Measurements from ENCODE around the gene CCSER1. TPM values are rescaled to one million over a fixed set of nuclear protein-coding genes. Genes with fewer than 3 reads are reported as not detected.

The CCSER1 gene
- total RNA-seq, 2 experiments from 2014 or later, result not detected

DNA sequence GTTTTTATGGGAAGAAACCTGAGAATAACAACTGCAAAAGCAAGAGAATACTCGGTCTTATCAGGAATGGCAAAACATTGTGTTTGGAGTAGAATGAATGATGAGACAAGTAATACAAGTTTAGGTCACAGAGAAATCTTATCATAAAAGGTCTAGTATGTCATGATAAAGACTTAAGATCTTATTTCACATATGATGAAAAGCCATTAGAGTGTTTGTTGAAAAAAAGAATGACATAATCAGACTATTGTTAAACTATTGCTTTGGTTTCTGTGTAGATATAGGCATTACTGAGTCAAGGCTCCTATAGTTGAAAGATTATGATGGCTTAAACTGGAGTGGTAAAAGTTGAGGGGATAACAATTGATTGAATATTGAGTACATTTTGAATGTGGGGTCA is 603.6 kb downstream of the CCSER1 start:
- DNase-seq (ENCODE audit: low spot score), result no peak
- Histone ChIP-seq H3K9me3 (ENCODE audit: low read length) (no peaks in the 10 kb centered on the region), H3K9me2 (ENCODE audit: insufficient read depth, low read length) (no peaks in the 10 kb centered on the region; the same call in 1 of the 2 replicates), H3K27ac (ENCODE audit: low read depth, low read length, poor library complexity, severe bottlenecking) (no peak overlapping the region), H2AFZ (ENCODE audit: low read length) (no peak overlapping the region), H3K79me2 (ENCODE audit: insufficient read depth, low read depth, low read length) (no peaks in the 10 kb centered on the region), H3K4me3 (ENCODE audit: low read depth, low read length, poor library complexity, severe bottlenecking) (no peak overlapping the region), H3K4me2 (ENCODE audit: low read length) (no peak overlapping the region), H3K36me3 (ENCODE audit: insufficient read depth, low read length) (no peaks in the 10 kb centered on the region), H4K20me1 (ENCODE audit: insufficient read depth, low read length) (no peaks in the 10 kb centered on the region), H3K4me1 (ENCODE audit: insufficient read depth, low read length, poor library complexity, severe bottlenecking) (no peaks in the 10 kb centered on the region)
- TF ChIP-seq EZH2phosphoT487 (IDR thresholded peaks at IDR 0.05; ENCODE audit: borderline replicate concordance, low read depth, low read length), result no peak
- TF ChIP-seq CTCF (conservative IDR thresholded peaks at IDR 0.05; ENCODE audit: low read length), result no peak
- ChIA-PET POLR2A (no interaction called here), CTCF (ENCODE audit: unreplicated experiment) (no interaction called here)
- intact Hi-C loops (cut with micrococcal nuclease; ENCODE audit: unreplicated experiment), result no loop called here
- no TSS peak for BruUV-seq (replicated peaks)

- ChIA-PET POLR2A (no interaction called here), CTCF (ENCODE audit: unreplicated experiment) (no interaction called here)
- no peaks in the 10 kb centered on the region for H3K4me1 ChIP-seq (ENCODE audit: insufficient read depth, low read length, poor library complexity, severe bottlenecking)
- no peak overlapping the region for H3K4me3 ChIP-seq (ENCODE audit: low read depth, low read length, poor library complexity, severe bottlenecking)
- no peak for DNase-seq (ENCODE audit: low spot score)
- no TSS peak for BruUV-seq (replicated peaks)
- H3K9me2 ChIP-seq (ENCODE audit: insufficient read depth, low read length), result no peaks in the 10 kb centered on the region; the same call in 1 of the 2 replicates
- H4K20me1 ChIP-seq (ENCODE audit: insufficient read depth, low read length), result no peaks in the 10 kb centered on the region
- TF ChIP-seq CTCF (conservative IDR thresholded peaks at IDR 0.05; ENCODE audit: low read length) (no peak), EZH2phosphoT487 (IDR thresholded peaks at IDR 0.05; ENCODE audit: borderline replicate concordance, low read depth, low read length) (no peak)
- intact Hi-C loops (cut with micrococcal nuclease; ENCODE audit: unreplicated experiment), result no loop called here
- H3K9me3 ChIP-seq (ENCODE audit: low read length), result no peaks in the 10 kb centered on the region
- no peak overlapping the region for H3K4me2 ChIP-seq (ENCODE audit: low read length)
- no peak overlapping the region for H3K27ac ChIP-seq (ENCODE audit: low read depth, low read length, poor library complexity, severe bottlenecking)
- H2AFZ ChIP-seq (ENCODE audit: low read length), result no peak overlapping the region
- H3K36me3 ChIP-seq (ENCODE audit: insufficient read depth, low read length), result no peaks in the 10 kb centered on the region
- no peaks in the 10 kb centered on the region for H3K79me2 ChIP-seq (ENCODE audit: insufficient read depth, low read depth, low read length)
Observed at GRCh38 chr4:90733211-90733610, 606.0 kb downstream of the CCSER1 start.

DNA sequence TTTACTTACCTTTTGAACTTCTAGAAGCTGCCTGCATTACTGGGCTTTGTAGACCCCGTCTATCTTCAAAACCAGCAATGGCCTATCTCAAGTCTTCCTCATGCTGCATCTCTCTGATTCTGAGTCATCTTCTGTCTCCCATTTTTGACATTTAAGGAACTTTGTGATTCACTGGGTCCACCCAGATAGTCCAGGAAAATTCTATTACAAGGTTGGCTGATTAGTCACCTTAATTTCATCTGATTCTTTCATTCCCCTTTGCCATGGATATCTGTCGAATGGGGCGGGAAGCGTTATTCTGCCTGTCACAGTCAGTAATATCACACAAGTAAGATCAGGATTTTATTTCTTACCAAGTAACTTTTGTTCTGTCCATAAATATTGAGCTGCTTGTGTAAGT is 618.0 kb downstream of the CCSER1 start:
- Histone ChIP-seq H3K36me3 (ENCODE audit: insufficient read depth, low read length) (no peaks in the 10 kb centered on the region), H3K27ac (ENCODE audit: low read depth, low read length, poor library complexity, severe bottlenecking) (no peak overlapping the region), H3K4me1 (ENCODE audit: insufficient read depth, low read length, poor library complexity, severe bottlenecking) (no peaks in the 10 kb centered on the region), H3K4me3 (ENCODE audit: low read depth, low read length, poor library complexity, severe bottlenecking) (no peak overlapping the region), H4K20me1 (ENCODE audit: insufficient read depth, low read length) (no peaks in the 10 kb centered on the region), H3K9me2 (ENCODE audit: insufficient read depth, low read length) (no peaks in the 10 kb centered on the region), H3K9me3 (ENCODE audit: low read length) (no peaks in the 10 kb centered on the region), H2AFZ (ENCODE audit: low read length) (no peak overlapping the region), H3K79me2 (ENCODE audit: insufficient read depth, low read depth, low read length) (no peaks in the 10 kb centered on the region), H3K4me2 (ENCODE audit: low read length) (no peak overlapping the region)
- DNase-seq (ENCODE audit: low spot score), result no peak
- intact Hi-C loops (cut with micrococcal nuclease; ENCODE audit: unreplicated experiment), result no loop called here
- POLR2A ChIA-PET, result no interaction called here
- CTCF ChIA-PET (ENCODE audit: unreplicated experiment), result no interaction called here
- TF ChIP-seq EZH2phosphoT487 (IDR thresholded peaks at IDR 0.05; ENCODE audit: borderline replicate concordance, low read depth, low read length), result no peak
- TF ChIP-seq CTCF (conservative IDR thresholded peaks at IDR 0.05; ENCODE audit: low read length), result no peak
- BruUV-seq (replicated peaks), result no TSS peak
